ENCODE measurements around the gene CCDC181. TPM values are rescaled to one million over a fixed set of nuclear protein-coding genes. Genes with fewer than 3 reads are reported as not detected.

Gene CCDC181
- total and polyA plus RNA-seq, 4 donors: 0.02 to 0.08 TPM; not detected in 2

- peaks cover 5 to 15% (median 10%) of the 10 kb centered on the region in 4 donors for H3K4me1 ChIP-seq (ENCODE audit: control insufficient read depth in 4 of 4, insufficient read depth in 4 of 4, low read length in 3 of 4)
- no peak for DNase-seq (ENCODE audit: low spot score)
- 91% methylated on average over 3 of the region's 3 CpGs for WGBS
- H3K36me3 ChIP-seq (ENCODE audit: control insufficient read depth in 4 of 4, insufficient read depth in 3 of 4, low read depth in 1 of 4, low read length in 3 of 4): peaks cover 1 to 12% (median 8%) of the 10 kb centered on the region in 4 donors
- no peak overlapping the region for H3K4me3 ChIP-seq (ENCODE audit: low read depth in 1 of 3, low read length in 3 of 3)
- no peak overlapping the region for H3K27ac ChIP-seq (ENCODE audit: low read depth in 1 of 2, low read length in 2 of 2)
- H3K9me3 ChIP-seq (ENCODE audit: control insufficient read depth in 4 of 4, low read length in 3 of 4): no peaks in the 10 kb centered on the region
- no peaks in the 10 kb centered on the region for H3K27me3 ChIP-seq (ENCODE audit: control insufficient read depth in 4 of 4, insufficient read depth in 4 of 4, low read length in 3 of 4)
- no peak overlapping the region for H3K9ac ChIP-seq (ENCODE audit: low read depth in 1 of 2, low read length in 2 of 2)
- TF ChIP-seq EGR1 (IDR thresholded peaks at IDR 0.05; ENCODE audit: low read depth in 2 of 2) (no peak), RXRA (IDR thresholded peaks at IDR 0.05) (no peak), HNF4G (IDR thresholded peaks at IDR 0.05) (no peak)
Measured at GRCh38 chr1:169475806-169476387, 48.6 kb upstream of the CCDC181 start.

- peaks cover 3 to 12% (median 8%) of the 10 kb centered on the region in 4 donors for H3K36me3 ChIP-seq (ENCODE audit: control insufficient read depth in 4 of 4, insufficient read depth in 3 of 4, low read depth in 1 of 4, low read length in 3 of 4)
- TF ChIP-seq CTCF (IDR thresholded peaks at IDR 0.05; ENCODE audit: low read depth, low read length, missing input control): no peak
- no peak for TF ChIP-seq ATF3 (IDR thresholded peaks at IDR 0.05)
- no peak for TF ChIP-seq FOXA1 (IDR thresholded peaks at IDR 0.05)
- no peak for TF ChIP-seq HNF4G (IDR thresholded peaks at IDR 0.05)
- no peak for TF ChIP-seq RAD21 (IDR thresholded peaks at IDR 0.05)
- no peak for TF ChIP-seq NR2F2 (IDR thresholded peaks at IDR 0.05)
- no peak for TF ChIP-seq RXRA (IDR thresholded peaks at IDR 0.05)
- H3K4me1 ChIP-seq (ENCODE audit: control insufficient read depth in 4 of 4, insufficient read depth in 4 of 4, low read length in 3 of 4): peaks cover 0 to 4% (median 3%) of the 10 kb centered on the region in 4 donors
- WGBS: 97% methylated on average over 1 of the region's 1 CpG
- H3K9me3 ChIP-seq (ENCODE audit: control insufficient read depth in 4 of 4, low read length in 3 of 4): no peaks in the 10 kb centered on the region
- no peak overlapping the region for H3K27ac ChIP-seq (ENCODE audit: low read depth in 1 of 2, low read length in 2 of 2)
- H3K27me3 ChIP-seq (ENCODE audit: control insufficient read depth in 4 of 4, insufficient read depth in 4 of 4, low read length in 3 of 4): no peaks in the 10 kb centered on the region
- no peak for DNase-seq (ENCODE audit: low spot score)
- no peak overlapping the region for H3K9ac ChIP-seq (ENCODE audit: low read depth in 1 of 2, low read length in 2 of 2)
- no peak overlapping the region for H3K4me3 ChIP-seq (ENCODE audit: low read depth in 1 of 3, low read length in 3 of 3)
Measured at GRCh38 chr1:169474302-169474995, 47.2 kb upstream of the CCDC181 start.

- no peak overlapping the region for H3K4me3 ChIP-seq (ENCODE audit: low read depth in 1 of 3, low read length in 3 of 3)
- no peaks in the 10 kb centered on the region for H3K27me3 ChIP-seq (ENCODE audit: control insufficient read depth in 4 of 4, insufficient read depth in 4 of 4, low read length in 3 of 4)
- H3K27ac ChIP-seq (ENCODE audit: low read depth in 1 of 2, low read length in 2 of 2): no peak overlapping the region
- H3K4me1 ChIP-seq (ENCODE audit: control insufficient read depth in 4 of 4, insufficient read depth in 4 of 4, low read length in 3 of 4): no peaks in the 10 kb centered on the region
- H3K36me3 ChIP-seq (ENCODE audit: control insufficient read depth in 4 of 4, insufficient read depth in 3 of 4, low read depth in 1 of 4, low read length in 3 of 4): peaks cover 3 to 14% (median 12%) of the 10 kb centered on the region in 4 donors
- DNase-seq (ENCODE audit: low spot score): no peak
- H3K9me3 ChIP-seq (ENCODE audit: control insufficient read depth in 4 of 4, low read length in 3 of 4): no peaks in the 10 kb centered on the region
- 73% methylated on average over 5 of the region's 5 CpGs for WGBS
- no peak overlapping the region for H3K9ac ChIP-seq (ENCODE audit: low read depth in 1 of 2, low read length in 2 of 2)
- TF ChIP-seq RXRA (IDR thresholded peaks at IDR 0.05) (no peak), NR2F2 (IDR thresholded peaks at IDR 0.05) (no peak), FOXA2 (IDR thresholded peaks at IDR 0.05) (no peak), EGR1 (IDR thresholded peaks at IDR 0.05; ENCODE audit: low read depth in 2 of 2) (no peak), CTCF (IDR thresholded peaks at IDR 0.05; ENCODE audit: low read depth, low read length, missing input control) (no peak), MAX (IDR thresholded peaks at IDR 0.05) (no peak), TAF1 (conservative IDR thresholded peaks at IDR 0.05) (no peak), REST (IDR thresholded peaks at IDR 0.05) (no peak), ZBTB33 (IDR thresholded peaks at IDR 0.05) (no peak), RAD21 (IDR thresholded peaks at IDR 0.05) (no peak), SP1 (IDR thresholded peaks at IDR 0.05) (no peak), GABPA (IDR thresholded peaks at IDR 0.05 in 1 of 2, conservative IDR thresholded peaks at IDR 0.05 in 1 of 2) (no peak), HNF4A (conservative IDR thresholded peaks at IDR 0.05) (no peak)
Measured at GRCh38 chr1:169473347-169473746, 46.1 kb upstream of the CCDC181 start.

Data from liver (tissue), 9 donors.